MM.1S (cell line): ENCODE data around the gene FHIT.

ENCODE experiments used
- DNase-seq: peaks from one replicate; pipeline ENCODE4 v3.0.0-alpha.2; 2015
- H2AFZ ChIP-seq: fragments of 300-600 bp; sonication (generic); 2 replicates; pipeline ENCODE4 v1.6.0; 2016; ENCODE audit warnings: antibody characterized with exemption, low read length
- H3F3A ChIP-seq: fragments of 300-600 bp; sonication (generic); 2 replicates; pipeline ENCODE4 v1.6.1; 2016; ENCODE audit warnings: mild to moderate bottlenecking, antibody characterized with exemption, low read length, moderate library complexity, mixed read lengths; ENCODE audit not compliant: insufficient read depth
- H3K27ac ChIP-seq: fragments of 300-600 bp; sonication (generic); 2 replicates; pipeline ENCODE4 v1.5.1; 2016; ENCODE audit warnings: mild to moderate bottlenecking, low read length
- H3K27me3 ChIP-seq: fragments of 300-600 bp; sonication (generic); replicated peaks from 2 replicates; pipeline ENCODE4 v1.6.0; 2016; ENCODE audit warnings: low read length; ENCODE audit not compliant: insufficient read depth
- H3K36me3 ChIP-seq: fragments of 300-600 bp; sonication (generic); replicated peaks from 2 replicates; pipeline ENCODE4 v1.6.1; 2016; ENCODE audit warnings: mild to moderate bottlenecking, low read length, mixed read lengths; ENCODE audit not compliant: insufficient read depth
- H3K4me1 ChIP-seq: fragments of 300-600 bp; sonication (generic); 2 replicates; pipeline ENCODE4 v1.6.1; 2016; ENCODE audit warnings: low read length, mixed read lengths
- H3K4me2 ChIP-seq: fragments of 300-600 bp; sonication (generic); 2 replicates; pipeline ENCODE4 v1.6.0; 2016; ENCODE audit warnings: low read depth, low read length
- H3K4me3 ChIP-seq: fragments of 300-600 bp; sonication (generic); 2 replicates; pipeline ENCODE4 v1.5.1; 2016; ENCODE audit warnings: low read length, mixed read lengths
- H3K79me2 ChIP-seq: fragments of 300-600 bp; sonication (generic); 2 replicates; pipeline ENCODE4 v1.6.1; 2016; ENCODE audit warnings: mixed run types, low read length, mixed read lengths
- H3K9ac ChIP-seq: fragments of 300-600 bp; sonication (generic); 2 replicates; pipeline ENCODE4 v1.6.1; 2016; ENCODE audit warnings: low read length, mixed read lengths
- H3K9me2 ChIP-seq: fragments of 300-600 bp; sonication (generic); replicated peaks from 2 replicates; pipeline ENCODE4 v1.6.1; 2016; ENCODE audit warnings: mild to moderate bottlenecking, low read length, mixed read lengths; ENCODE audit not compliant: insufficient read depth
- H3K9me3 ChIP-seq: fragments of 300-600 bp; sonication (generic); replicated peaks from 2 replicates; pipeline ENCODE4 v1.6.1; 2016; ENCODE audit warnings: mild to moderate bottlenecking, low read length, mixed read lengths; ENCODE audit not compliant: insufficient read depth
- H4K20me1 ChIP-seq: fragments of 300-600 bp; sonication (generic); 2 replicates; pipeline ENCODE4 v1.6.1; 2016; ENCODE audit warnings: mild to moderate bottlenecking, low read length, moderate library complexity, mixed read lengths; ENCODE audit not compliant: insufficient read depth
- EZH2 ChIP-seq: fragments of 300-600 bp; sonication (generic); optimal IDR thresholded peaks from 2 replicates; pipeline ENCODE3; 2017; ENCODE audit warnings: low read depth, mild to moderate bottlenecking, antibody characterized with exemption, low read length, mixed read lengths
- EZH2phosphoT487 ChIP-seq: fragments of 300-600 bp; sonication (generic); IDR thresholded peaks from 2 replicates; pipeline ENCODE4 v1.6.1; 2018; ENCODE audit warnings: antibody characterized with exemption, low read length
- TF ChIP-seq, protein P1 (sequence below): fragments of 300-600 bp; sonication (generic); IDR thresholded peaks from 2 replicates; pipeline ENCODE4 v1.5.1; 2016; ENCODE audit warnings: antibody characterized with exemption, low read length, mixed read lengths

FHIT gene

DNA sequence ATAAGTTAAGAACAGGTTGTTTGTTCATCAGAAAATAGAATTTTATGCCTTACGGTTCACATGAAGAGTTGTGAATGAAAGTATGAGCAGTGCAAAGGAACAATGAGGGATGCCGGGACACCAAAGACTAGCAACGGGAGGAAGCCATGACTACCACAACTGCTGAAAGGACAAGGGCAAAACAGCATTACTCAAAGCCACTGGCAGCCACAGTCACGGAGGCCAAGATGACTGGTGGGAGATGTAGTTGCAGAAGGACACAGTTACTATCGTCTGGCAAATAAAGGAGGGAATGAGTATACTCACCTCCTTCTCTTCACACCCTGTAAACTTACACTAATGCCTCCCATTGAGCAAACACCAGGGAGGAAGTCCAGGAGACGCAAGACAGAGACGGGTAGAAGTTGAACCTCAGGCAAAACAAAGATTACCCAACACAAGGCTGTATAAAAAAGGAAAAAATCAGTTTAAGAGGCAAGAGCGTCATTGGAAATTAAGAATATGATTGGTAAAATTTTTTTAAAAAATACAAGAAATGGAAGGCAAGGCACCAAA, 675.5 kb downstream of the FHIT start:
- H3K9me2 ChIP-seq, result no peaks in the 10 kb centered on the region
- H3K36me3 ChIP-seq, result no peaks in the 10 kb centered on the region
- no peaks in the 10 kb centered on the region for H3K9me3 ChIP-seq
- H3K9ac ChIP-seq, result no peak overlapping the region
- H3K27me3 ChIP-seq, result no peaks in the 10 kb centered on the region
- TF ChIP-seq EZH2phosphoT487, result no peak
- TF ChIP-seq EZH2, result no peak
- TF ChIP-seq, protein P1, sequence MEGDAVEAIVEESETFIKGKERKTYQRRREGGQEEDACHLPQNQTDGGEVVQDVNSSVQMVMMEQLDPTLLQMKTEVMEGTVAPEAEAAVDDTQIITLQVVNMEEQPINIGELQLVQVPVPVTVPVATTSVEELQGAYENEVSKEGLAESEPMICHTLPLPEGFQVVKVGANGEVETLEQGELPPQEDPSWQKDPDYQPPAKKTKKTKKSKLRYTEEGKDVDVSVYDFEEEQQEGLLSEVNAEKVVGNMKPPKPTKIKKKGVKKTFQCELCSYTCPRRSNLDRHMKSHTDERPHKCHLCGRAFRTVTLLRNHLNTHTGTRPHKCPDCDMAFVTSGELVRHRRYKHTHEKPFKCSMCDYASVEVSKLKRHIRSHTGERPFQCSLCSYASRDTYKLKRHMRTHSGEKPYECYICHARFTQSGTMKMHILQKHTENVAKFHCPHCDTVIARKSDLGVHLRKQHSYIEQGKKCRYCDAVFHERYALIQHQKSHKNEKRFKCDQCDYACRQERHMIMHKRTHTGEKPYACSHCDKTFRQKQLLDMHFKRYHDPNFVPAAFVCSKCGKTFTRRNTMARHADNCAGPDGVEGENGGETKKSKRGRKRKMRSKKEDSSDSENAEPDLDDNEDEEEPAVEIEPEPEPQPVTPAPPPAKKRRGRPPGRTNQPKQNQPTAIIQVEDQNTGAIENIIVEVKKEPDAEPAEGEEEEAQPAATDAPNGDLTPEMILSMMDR, result no peak
- no peaks in the 10 kb centered on the region for H4K20me1 ChIP-seq
- H3K27ac ChIP-seq, result no peak overlapping the region
- no peak overlapping the region for H2AFZ ChIP-seq
- no peaks in the 10 kb centered on the region for H3K79me2 ChIP-seq
- H3K4me3 ChIP-seq, result no peak overlapping the region
- no peaks in the 10 kb centered on the region for H3F3A ChIP-seq
- no peak for DNase-seq
- H3K4me2 ChIP-seq, result no peak overlapping the region
- H3K4me1 ChIP-seq, result no peaks in the 10 kb centered on the region

GRCh38 chr3:60574046-60574769, 677.0 kb downstream of the FHIT start:
- Histone ChIP-seq H3K9ac (no peak overlapping the region), H3F3A (no peaks in the 10 kb centered on the region), H3K79me2 (no peaks in the 10 kb centered on the region), H3K4me2 (no peak overlapping the region), H3K27ac (no peak overlapping the region), H3K9me3 (no peaks in the 10 kb centered on the region), H3K4me1 (no peaks in the 10 kb centered on the region), H3K36me3 (no peaks in the 10 kb centered on the region), H2AFZ (no peak overlapping the region), H3K4me3 (no peak overlapping the region), H3K9me2 (no peaks in the 10 kb centered on the region), H3K27me3 (no peaks in the 10 kb centered on the region), H4K20me1 (no peaks in the 10 kb centered on the region)
- no peak for DNase-seq
- TF ChIP-seq EZH2 (no peak), EZH2phosphoT487 (no peak)
- TF ChIP-seq, protein P1, result no peak

DNA sequence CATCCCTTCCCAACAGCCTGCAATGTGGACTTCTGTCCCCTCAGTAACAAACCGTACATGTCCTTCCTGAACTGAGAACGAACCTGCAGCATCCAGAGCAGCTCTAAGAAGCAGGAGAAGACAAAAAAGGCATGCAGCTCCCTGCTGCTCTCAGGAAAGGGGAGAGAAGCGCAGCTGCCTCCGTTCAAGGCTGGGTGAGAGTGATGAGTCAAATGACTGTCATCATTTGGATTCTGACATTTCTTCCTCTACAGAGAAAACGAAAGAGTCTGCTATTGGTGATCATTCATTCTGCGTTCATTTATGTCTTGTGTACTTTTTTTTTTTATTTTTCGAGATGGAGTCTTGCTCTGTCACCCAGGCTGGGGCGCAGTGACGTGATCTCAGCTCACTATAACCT, 677.8 kb downstream of the FHIT start:
- Histone ChIP-seq H3K27me3 (no peaks in the 10 kb centered on the region), H3K4me2 (no peak overlapping the region), H4K20me1 (no peaks in the 10 kb centered on the region), H3K4me1 (no peaks in the 10 kb centered on the region), H3K9ac (no peak overlapping the region), H3K36me3 (no peaks in the 10 kb centered on the region), H3F3A (no peaks in the 10 kb centered on the region), H3K4me3 (no peak overlapping the region), H3K79me2 (no peaks in the 10 kb centered on the region), H3K9me2 (no peaks in the 10 kb centered on the region), H3K9me3 (no peaks in the 10 kb centered on the region), H2AFZ (no peak overlapping the region), H3K27ac (no peak overlapping the region)
- DNase-seq, result no peak
- TF ChIP-seq, protein P1, result no peak
- TF ChIP-seq EZH2 (no peak), EZH2phosphoT487 (no peak)
